AG09309 (cell line): ENCODE data around the gene LMBRD1.
A peak's percentile ranks its signal among the peaks of the same experiment; 100 is the strongest.
"Not testable (repeated sequence)": the region's sequence is repeated elsewhere in the genome, so short reads cannot be mapped to it uniquely, and the experiment has no call there.

Experiments
- DNase-seq: peaks from one replicate; pipeline ENCODE4 v3.0.0-alpha.2; 2010; ENCODE audit warnings: low read depth
- H3K4me3 ChIP-seq: 2 replicates; pipeline ENCODE4 v1.5.1; 2011; ENCODE audit warnings: mild to moderate bottlenecking, low read depth, low read length, moderate library complexity; ENCODE audit not compliant: control insufficient read depth
- TF ChIP-seq, protein P1 (sequence below): IDR thresholded peaks from 2 replicates; pipeline ENCODE4 v1.5.1; 2011; ENCODE audit warnings: mild to moderate bottlenecking, low read depth, low read length, inconsistent platforms; ENCODE audit not compliant: insufficient read depth, control insufficient read depth; ENCODE audit errors: missing control alignments

LMBRD1 gene

DNA sequence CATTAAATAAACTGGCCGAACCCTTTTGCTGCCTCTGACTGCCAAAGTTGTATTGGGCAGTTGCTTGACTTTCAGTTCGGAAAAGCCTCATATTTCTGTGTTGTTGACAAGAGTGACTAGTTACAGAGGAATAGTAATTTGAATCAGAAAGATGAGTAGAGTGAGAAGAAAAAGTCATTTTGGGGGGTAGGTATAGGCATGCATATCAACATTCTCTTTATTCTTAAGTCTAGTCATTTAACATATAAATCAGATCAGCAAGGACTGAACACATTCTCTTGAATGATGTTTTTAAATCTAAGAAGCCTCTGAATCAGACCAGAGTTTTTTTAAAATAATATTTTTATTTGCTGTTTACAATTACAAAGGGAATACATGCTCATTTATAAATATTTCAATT, 4.9 kb upstream of the LMBRD1 start:
- H3K4me3 ChIP-seq, result no peak overlapping the region
- DNase-seq, result no peak
- TF ChIP-seq, protein P1, sequence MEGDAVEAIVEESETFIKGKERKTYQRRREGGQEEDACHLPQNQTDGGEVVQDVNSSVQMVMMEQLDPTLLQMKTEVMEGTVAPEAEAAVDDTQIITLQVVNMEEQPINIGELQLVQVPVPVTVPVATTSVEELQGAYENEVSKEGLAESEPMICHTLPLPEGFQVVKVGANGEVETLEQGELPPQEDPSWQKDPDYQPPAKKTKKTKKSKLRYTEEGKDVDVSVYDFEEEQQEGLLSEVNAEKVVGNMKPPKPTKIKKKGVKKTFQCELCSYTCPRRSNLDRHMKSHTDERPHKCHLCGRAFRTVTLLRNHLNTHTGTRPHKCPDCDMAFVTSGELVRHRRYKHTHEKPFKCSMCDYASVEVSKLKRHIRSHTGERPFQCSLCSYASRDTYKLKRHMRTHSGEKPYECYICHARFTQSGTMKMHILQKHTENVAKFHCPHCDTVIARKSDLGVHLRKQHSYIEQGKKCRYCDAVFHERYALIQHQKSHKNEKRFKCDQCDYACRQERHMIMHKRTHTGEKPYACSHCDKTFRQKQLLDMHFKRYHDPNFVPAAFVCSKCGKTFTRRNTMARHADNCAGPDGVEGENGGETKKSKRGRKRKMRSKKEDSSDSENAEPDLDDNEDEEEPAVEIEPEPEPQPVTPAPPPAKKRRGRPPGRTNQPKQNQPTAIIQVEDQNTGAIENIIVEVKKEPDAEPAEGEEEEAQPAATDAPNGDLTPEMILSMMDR, result no peak

DNA sequence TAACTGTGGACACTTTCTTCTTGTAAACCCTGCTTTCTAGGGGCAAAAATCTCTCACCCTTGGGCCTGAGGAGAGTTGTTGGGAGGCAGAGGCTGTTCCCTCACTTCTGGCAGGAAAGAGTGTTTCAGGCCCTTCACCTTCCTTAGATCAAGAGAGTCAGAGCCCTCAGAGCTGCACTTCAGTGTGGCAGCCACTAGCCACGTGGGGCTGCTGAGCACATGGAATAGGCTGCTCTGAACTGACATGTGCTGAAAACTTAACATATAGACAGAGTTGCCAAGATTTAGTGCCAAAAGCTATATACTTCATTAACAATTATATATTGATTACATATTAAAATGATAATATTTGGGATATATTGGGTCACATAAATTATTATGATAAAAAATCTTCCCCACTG, 4.4 kb upstream of the LMBRD1 start:
- TF ChIP-seq, protein P1, result no peak
- no peak for DNase-seq
- H3K4me3 ChIP-seq, result no peak overlapping the region

DNA sequence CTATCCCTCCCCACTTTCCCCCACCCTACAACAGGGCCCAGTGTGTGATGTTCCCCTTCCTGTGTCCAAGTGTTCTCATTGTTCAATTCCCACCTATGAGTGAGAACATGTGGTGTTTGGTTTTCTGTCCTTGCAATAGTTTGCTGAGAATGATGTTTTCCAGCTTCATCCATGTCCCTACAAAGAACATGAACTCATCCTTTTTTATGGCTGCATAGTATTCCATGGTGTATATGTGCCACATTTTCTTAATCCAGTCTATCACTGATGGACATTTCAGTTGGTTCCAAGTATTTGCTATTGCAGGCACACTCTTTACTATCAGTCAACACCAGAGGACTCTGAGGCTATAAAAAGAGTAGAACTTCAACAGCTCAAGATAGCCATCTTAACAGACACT, 2.0 kb upstream of the LMBRD1 start:
- not testable (repeated sequence) for H3K4me3 ChIP-seq, DNase-seq

DNA sequence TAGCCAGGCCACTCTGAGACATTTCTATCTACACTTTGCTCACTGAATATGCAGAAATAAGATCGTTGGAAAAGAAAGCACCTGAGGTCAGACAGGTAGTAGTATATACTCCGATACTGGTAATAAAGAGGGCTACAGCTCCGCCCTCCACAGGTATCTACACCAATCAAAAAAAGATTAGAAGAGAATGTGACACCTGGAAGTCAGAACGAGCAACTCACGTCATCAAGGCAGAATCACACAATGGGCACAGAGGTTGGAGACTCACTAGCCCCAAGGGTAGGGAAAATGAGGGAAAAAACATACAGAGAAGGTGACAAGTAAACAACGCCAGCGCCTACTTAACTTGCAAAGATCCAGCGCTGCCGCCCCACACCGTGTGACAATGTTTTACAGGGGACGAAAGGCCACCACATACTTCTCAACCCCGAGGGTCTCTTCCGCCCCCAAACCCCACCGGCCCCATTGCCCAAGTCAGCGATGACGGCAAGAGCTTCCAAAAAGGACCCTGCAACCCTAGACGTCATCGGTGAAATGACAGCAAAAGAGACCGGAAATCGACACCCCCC, 653 bp downstream of the LMBRD1 start:
- DNase-seq, result no peak
- TF ChIP-seq, protein P1, result no peak

DNA sequence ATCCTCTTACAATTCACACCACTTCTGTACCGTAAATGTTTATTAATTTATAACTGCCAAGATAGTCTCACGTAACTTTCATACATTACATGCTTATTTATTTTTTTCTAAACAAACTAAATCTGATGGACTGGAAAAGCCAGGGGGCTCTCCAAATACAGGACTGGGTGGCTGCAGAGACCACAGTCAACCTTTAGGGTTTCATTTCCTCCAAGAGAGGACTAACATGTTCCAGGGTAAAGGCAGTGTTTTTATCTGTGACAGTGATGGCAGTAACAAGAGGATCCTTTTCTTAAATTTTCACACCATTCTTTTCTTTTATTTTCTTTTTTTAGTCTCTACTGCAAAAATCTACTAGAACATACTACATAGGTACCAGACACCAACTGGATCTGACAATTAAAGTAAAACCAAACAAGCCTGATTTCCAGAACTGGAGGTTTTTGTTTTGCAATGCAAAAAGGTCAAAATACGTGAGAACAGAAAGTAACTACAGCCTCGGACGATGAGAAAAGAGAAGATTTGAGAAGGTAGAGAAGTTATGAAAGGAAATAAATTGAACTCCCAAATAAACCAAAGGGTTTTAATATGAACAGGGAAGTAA, 1.2 kb downstream of the LMBRD1 start:
- peak overlapping the region; percentile 83 for H3K4me3 ChIP-seq
- TF ChIP-seq, protein P1, result no peak
- no peak for DNase-seq

More for the DNA sequence above, 653 bp downstream of the LMBRD1 start:
- peak overlapping the region; percentile 83 for H3K4me3 ChIP-seq

DNA sequence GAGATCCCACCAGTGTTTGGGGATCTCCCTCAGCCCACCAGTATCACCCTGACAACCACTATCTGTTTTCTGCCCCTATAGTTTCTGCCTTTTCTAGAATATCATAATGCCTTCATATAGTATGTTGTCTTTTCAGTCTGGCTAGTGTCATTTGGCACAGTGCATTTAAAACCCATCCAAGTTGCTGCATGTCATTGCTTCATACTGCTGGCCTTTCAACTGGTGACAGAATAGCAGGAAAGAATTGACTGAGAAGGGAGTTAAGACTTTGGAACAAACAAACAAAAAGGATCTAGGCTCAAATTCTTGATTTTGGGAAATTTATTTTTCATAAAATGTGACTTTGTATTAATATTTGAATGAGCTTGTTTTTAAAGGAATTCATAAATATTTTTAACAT, 4.5 kb downstream of the LMBRD1 start:
- no peak for DNase-seq
- TF ChIP-seq, protein P1, result no peak
- H3K4me3 ChIP-seq, result no peak overlapping the region

DNA sequence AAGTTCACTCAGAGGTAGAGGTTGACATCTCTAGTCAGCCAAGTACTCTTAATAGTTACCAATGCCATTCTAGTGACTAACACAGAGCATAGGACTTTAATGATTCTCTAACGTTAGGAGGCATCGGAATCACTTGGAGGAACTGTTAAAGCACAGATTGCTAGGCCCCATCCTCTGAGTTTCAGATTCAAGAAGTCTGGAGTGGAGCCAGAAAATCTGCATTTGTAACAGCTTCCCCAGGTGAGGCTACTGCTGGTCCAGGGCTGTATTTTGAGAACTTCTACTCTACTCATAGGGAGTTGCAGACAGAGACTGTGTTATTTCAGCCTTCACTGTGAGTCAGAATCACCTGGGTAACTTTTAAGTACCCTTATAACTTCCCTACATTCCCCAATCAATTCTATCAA, 5.7 kb downstream of the LMBRD1 start:
- DNase-seq, result no peak
- H3K4me3 ChIP-seq, result no peak overlapping the region
- TF ChIP-seq, protein P1, result no peak
